22Rv1 (cell line): ENCODE measurements around the gene EEIG1.

ENCODE experiments used
- ZFX ChIP-seq: fragments of 450-650 bp; IDR thresholded peaks from 2 replicates; pipeline ENCODE4 v1.6.1; 2017; ENCODE audit warnings: antibody characterized with exemption, borderline replicate concordance
- TF ChIP-seq, protein P1 (sequence below): fragments of 450-650 bp; IDR thresholded peaks from 2 replicates; pipeline ENCODE4 v1.5.1; 2017; ENCODE audit warnings: mild to moderate bottlenecking

DNA sequence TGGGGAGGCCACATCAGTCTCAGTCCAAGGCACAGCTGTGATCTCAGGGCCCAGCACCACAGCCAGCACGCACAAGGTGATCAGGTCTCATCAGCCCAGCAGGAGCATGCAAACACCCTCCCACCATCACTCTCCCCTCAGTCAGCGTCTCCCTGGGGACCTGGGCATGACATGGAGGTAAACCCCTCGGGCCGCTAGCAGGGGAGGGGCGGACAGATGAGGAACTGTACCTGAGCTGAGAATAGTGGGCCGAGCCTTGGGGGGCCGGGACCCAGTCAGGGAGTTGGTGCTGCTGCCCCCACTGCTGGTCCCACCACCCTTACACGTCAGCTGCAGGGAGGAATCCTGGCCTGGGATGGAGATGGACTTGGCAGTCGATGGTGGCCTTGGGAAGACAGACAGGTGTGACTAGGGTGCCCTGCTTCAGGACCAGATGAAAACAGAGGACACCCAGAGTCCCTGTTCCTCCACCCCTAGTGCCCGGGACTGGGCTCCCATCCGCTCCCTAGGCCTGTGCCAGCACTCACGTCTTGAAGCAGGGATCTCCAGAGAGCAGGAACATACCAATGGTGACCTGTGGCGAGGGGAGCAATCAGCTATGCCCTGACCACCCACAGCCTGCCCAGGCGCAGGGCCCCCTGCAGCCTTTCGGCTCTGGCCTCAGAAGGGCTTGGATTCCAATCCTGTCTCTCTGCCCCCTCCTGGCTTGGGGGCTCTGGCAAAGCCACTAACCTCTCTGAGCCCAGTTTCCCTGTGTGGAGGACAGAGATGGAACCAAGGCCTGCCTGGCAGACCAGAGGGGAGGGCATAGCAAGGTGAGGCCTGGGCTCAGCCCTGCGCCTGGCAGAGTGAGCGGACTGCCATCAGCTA lies 32.7 kb downstream of the EEIG1 start:
- TF ChIP-seq, protein P1, sequence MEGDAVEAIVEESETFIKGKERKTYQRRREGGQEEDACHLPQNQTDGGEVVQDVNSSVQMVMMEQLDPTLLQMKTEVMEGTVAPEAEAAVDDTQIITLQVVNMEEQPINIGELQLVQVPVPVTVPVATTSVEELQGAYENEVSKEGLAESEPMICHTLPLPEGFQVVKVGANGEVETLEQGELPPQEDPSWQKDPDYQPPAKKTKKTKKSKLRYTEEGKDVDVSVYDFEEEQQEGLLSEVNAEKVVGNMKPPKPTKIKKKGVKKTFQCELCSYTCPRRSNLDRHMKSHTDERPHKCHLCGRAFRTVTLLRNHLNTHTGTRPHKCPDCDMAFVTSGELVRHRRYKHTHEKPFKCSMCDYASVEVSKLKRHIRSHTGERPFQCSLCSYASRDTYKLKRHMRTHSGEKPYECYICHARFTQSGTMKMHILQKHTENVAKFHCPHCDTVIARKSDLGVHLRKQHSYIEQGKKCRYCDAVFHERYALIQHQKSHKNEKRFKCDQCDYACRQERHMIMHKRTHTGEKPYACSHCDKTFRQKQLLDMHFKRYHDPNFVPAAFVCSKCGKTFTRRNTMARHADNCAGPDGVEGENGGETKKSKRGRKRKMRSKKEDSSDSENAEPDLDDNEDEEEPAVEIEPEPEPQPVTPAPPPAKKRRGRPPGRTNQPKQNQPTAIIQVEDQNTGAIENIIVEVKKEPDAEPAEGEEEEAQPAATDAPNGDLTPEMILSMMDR = no peak
- no peak for TF ChIP-seq ZFX
